HG02678 (cell line): ENCODE data around the gene FRAS1.

Source experiments
- ATAC-seq: cut with Tn5 transposase; IDR thresholded peaks from one replicate; pipeline ENCODE4 v1.9.1; 2021; ENCODE audit warnings: mild to moderate bottlenecking, moderate library complexity; ENCODE audit not compliant: unreplicated experiment

FRAS1 gene

DNA sequence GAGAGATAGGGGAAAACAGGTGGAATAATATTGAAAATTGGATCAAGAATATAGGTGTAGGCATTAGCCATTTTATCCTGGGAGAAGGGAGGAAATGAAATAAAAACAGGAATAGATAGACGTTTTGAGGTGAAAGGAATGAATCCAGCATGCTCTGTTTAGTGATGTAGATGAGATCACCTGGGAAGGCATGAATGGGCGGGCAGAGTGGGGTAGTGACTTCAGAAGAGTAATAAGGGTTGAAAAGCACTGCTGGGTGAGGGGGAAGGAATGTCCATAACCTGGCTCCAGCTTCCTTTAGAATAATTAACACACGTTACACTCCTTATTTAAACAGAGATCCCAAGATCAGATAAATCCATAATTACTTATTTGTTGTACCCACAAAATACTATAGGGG lies 303.3 kb downstream of the FRAS1 start:
- ATAC-seq = no peak

GRCh38 chr4:78361621-78362120 lies 304.5 kb downstream of the FRAS1 start:
- ATAC-seq = no peak

- no peak for ATAC-seq
These were observed 305.2 kb downstream of the FRAS1 start for GRCh38 chr4:78362310-78362709.

GRCh38 chr4:78363031-78363570 lies 306.0 kb downstream of the FRAS1 start:
- no peak for ATAC-seq

- ATAC-seq = no peak
These were observed 312.6 kb downstream of the FRAS1 start for GRCh38 chr4:78369679-78370078.

DNA sequence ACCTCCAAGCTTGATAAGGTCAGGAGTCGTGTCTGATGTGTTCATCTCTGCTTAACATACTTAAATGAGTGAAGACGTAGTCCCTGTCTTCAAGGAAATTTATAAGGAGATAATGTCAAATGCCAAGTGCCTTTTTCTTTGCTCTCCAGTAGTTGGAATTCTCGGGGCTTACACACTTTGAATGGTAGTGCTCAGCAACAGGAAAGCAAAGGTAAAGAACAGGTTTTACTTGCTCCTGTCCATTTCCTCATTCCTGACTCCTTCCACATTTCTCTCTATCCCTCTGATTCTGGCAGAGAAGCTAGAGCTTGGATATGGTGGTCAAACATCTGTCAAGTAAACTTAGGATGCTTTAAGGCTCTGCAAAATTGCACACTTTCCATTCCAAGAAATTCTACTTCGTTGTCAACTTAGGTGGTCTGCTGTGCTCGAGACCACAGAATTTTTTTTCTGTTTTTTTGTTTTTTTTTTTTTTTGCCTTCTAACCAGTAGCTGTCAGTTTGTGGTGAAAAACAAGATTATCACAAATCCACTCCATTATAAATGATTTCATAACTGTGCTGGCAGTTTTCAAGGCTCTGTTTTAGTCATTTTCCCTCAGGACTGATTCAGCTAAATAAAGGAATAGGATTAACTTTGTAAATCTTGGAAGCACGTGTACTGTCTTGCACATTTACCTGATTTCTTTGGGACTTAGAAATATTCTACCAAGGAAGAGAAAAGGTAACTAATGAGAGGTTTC lies 313.7 kb downstream of the FRAS1 start:
- ATAC-seq = no peak

- no peak for ATAC-seq
These were observed 315.3 kb downstream of the FRAS1 start for GRCh38 chr4:78372355-78372988.

GRCh38 chr4:78377555-78377954 lies 320.4 kb downstream of the FRAS1 start:
- ATAC-seq = no peak

GRCh38 chr4:78379040-78379439 lies 321.9 kb downstream of the FRAS1 start:
- ATAC-seq = no peak

DNA sequence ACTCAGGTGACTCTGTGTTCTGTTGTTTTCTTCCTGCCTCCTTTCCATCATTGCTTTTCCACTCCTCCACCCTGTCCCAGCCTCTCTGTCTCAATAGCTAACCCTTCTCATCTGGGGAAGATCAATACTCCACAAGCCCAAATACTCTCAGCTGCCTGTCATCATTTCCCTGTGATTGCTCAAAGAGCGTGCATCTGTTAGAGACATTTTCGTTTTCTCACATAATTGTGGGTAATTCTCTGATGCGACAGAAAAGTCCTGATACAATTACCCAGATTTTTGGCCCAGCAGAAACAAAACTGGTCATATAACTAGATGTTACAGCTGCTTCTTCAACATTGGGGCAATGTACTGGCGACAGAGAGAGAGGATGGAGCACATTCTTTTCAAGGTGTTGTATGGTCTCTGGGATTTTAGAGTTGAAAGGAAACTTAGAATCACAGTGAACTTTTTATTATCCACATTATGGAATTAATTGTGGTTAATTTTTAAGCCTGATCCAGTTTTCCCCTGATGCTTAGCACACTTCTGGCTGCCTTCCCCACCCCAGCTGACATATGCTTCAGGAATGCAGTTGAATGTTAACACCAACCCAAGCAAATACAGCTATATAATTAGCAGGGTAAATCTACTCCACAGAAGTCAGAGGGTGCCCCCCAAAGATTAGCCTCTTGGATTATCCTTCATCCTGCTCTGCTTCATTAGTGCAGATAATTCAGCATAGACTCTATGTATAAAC lies 323.0 kb downstream of the FRAS1 start:
- ATAC-seq = no peak

DNA sequence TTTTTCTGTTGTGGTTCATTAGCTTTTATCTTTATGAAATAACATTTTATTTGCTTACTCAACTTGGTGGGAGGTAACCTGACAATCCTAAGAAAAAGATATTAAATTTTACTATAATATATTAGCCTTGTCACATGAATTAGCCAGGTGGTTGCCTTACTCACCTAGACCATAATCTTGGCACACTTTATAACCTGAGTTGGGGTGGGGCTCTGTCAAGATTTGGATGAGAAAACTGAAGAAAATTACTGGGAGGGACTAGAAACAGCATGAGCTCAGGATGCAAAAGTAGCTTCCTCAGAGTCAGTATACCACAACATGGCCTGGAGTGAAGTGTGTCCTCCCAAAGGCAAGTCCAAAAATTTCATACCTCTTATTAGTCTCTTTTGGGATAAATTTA lies 329.6 kb downstream of the FRAS1 start:
- no peak for ATAC-seq

DNA sequence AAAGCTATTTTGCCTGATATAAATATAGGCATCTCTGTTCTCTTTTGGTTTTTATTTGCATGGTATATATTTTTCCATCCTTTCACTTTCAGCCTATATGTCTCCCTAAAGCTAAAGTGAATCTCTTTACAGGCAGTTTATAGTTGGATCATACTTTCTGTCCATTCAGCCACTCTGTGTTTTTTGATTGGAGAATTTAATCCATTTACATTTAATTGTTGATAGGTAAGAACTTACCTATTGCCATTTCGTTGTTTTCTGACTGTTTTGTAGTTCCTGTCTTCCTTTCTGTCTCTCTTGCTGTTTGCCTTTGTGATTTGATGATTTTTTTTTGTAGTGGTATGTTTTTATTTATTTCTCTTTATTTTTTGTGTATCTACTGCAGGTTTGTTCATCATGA lies 338.5 kb downstream of the FRAS1 start:
- ATAC-seq = no peak

GRCh38 chr4:78396613-78397291 lies 339.6 kb downstream of the FRAS1 start:
- ATAC-seq = no peak

DNA sequence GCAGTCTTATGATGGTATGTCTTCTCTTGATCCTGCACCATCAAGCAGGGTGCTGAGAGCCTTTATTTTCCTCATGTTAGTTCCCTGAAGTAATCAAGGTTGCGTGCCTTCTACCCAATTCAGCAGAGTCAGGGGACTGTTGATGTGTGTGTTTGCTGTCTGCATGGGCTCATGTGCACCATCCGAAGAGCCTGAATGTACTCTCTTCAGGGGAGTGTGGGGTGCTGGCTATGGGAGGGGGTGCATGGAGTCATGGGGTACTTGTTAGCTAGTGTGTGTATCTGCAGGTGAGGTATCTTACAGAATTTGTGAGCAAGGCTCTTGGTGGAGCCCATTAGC lies 340.1 kb downstream of the FRAS1 start:
- ATAC-seq = no peak

GRCh38 chr4:78409612-78410202 lies 352.6 kb downstream of the FRAS1 start:
- no peak for ATAC-seq

DNA sequence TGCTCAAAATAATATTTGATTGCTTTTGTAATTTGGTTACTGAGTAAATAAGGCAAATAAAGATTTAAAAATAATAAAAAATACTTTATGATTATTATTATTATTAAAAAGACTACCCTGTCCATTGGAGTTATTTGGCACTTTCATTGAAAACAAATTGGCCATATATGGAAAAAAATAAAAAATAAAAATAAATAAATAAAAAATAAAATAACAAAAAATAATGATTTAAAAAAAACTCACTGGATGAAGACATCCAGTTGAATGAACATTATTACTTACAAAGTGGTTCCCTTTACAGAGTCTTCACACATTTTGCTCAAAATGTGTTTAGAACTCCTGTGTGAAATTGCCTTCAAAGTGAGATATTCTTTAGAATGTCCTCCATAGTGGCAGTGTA lies 353.1 kb downstream of the FRAS1 start:
- no peak for ATAC-seq

DNA sequence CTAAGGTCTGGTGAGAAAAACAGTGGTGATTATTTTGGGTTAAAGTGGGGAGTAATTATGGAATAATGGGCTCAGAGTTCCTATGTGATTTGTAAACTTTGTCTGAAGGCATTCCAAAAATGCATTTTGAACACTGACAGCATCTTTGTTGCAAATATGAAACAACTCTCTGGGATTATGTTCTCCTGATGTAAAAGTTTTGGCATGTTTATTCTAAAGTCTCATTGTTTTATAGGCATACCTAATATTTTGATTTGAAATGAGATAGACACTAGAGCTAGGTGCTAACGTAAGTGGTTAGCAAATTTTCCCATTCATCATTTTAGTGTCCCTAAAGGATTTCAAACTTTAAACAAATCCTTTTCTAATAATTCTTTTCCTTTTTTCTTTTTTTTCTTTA lies 353.6 kb downstream of the FRAS1 start:
- ATAC-seq = no peak

GRCh38 chr4:78414116-78414515 lies 357.0 kb downstream of the FRAS1 start:
- ATAC-seq = no peak

GRCh38 chr4:78417603-78418002 lies 360.5 kb downstream of the FRAS1 start:
- no peak for ATAC-seq

DNA sequence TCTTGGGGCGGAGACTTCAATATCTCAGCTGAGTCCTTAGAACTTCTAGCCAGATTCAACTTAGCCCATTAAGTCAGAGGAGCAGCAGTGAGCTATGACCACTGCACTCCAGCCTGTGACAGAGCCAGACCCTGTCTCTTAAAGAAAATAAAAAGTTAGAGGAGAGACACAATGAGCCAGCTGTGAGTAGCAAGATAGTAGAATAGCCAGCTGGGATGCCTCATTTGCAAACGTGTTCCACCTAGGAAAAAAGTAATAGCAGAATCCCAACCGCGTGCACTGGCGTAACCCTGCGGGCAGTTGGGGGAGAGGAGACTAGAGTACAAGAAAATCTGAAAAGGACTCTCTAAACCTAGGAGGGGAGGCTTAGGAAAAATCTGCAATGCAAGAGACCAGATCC lies 361.3 kb downstream of the FRAS1 start:
- no peak for ATAC-seq

GRCh38 chr4:78423790-78424189 lies 366.7 kb downstream of the FRAS1 start:
- no peak for ATAC-seq
